PC-9 (cell line): ENCODE results near the gene DSCAML1. TPM values are rescaled to one million over a fixed set of nuclear protein-coding genes. Genes with fewer than 3 reads are reported as not detected.

Experiments used
- BruUV-seq: library from RNA; stranded (reverse); fragments of 400-500 nt; replicated peaks from 2 replicates; lab custom pipeline; 2021; lab: Mats Ljungman, UMichigan
- CTCF ChIA-PET: fragments of 300-600 bp; sonication (Branson Sonifier 250); formaldehyde crosslinking; loops from one replicate; lab custom pipeline; 2022; ENCODE audit warnings: antibody characterized with exemption; lab: Charles Lee
- POLR2A ChIA-PET: fragments of 300-600 bp; sonication (Branson Sonifier 250); formaldehyde crosslinking; loops from one replicate; lab custom pipeline; 2022; ENCODE audit warnings: antibody characterized with exemption; ENCODE audit not compliant: unreplicated experiment; lab: Charles Lee
- DNase-seq, 2 experiments: peaks; one replicate each; pipeline versions ENCODE4 v3.0.0 to v3.0.0-alpha.2; 2015 to 2022; ENCODE audit warnings: mixed read lengths in 1 of 2
- H2AFZ ChIP-seq: fragments of 200-600 bp; sonication (generic); 2 replicates; pipeline ENCODE4 v1.8.1; 2017; ENCODE audit warnings: antibody characterized with exemption
- H3F3A ChIP-seq: fragments of 200-600 bp; sonication (generic); 2 replicates; pipeline ENCODE4 v1.8.1; 2017; ENCODE audit warnings: antibody characterized with exemption, mild to moderate bottlenecking, low read depth; ENCODE audit not compliant: insufficient read depth
- H3K27ac ChIP-seq: fragments of 200-600 bp; sonication (generic); 2 replicates; pipeline ENCODE4 v1.6.1; 2016; ENCODE audit warnings: mixed run types
- H3K27me3 ChIP-seq: fragments of 200-600 bp; sonication (generic); 2 replicates; pipeline ENCODE4 v1.6.1; 2016; ENCODE audit warnings: low read depth, mixed run types; ENCODE audit not compliant: insufficient read depth
- H3K36me3 ChIP-seq: fragments of 200-600 bp; sonication (generic); 2 replicates; pipeline ENCODE4 v1.6.1; 2016; ENCODE audit warnings: low read depth, mixed run types
- H3K4me1 ChIP-seq: fragments of 200-600 bp; sonication (generic); replicated peaks from 2 replicates; pipeline ENCODE4 v1.6.1; 2016; ENCODE audit warnings: mixed run types; ENCODE audit not compliant: insufficient read depth
- H3K4me2 ChIP-seq: fragments of 200-600 bp; sonication (generic); 2 replicates; pipeline ENCODE4 v1.6.1; 2017; ENCODE audit warnings: mixed run types
- H3K4me3 ChIP-seq: fragments of 200-600 bp; sonication (generic); 2 replicates; pipeline ENCODE4 v1.6.1; 2016; ENCODE audit warnings: mixed run types
- H3K79me2 ChIP-seq: fragments of 200-600 bp; sonication (generic); 2 replicates; pipeline ENCODE4 v1.6.1; 2017; ENCODE audit warnings: low read depth, mixed run types
- H3K9me2 ChIP-seq: fragments of 200-600 bp; sonication (generic); 2 replicates; pipeline ENCODE4 v1.8.1; 2017; ENCODE audit warnings: mild to moderate bottlenecking; ENCODE audit not compliant: insufficient read depth
- H3K9me3 ChIP-seq: fragments of 200-600 bp; sonication (generic); 2 replicates; pipeline ENCODE4 v1.8.1; 2016; ENCODE audit warnings: low read depth; ENCODE audit not compliant: insufficient read depth
- H4K20me1 ChIP-seq: fragments of 200-600 bp; sonication (generic); 2 replicates; pipeline ENCODE4 v1.8.1; 2017; ENCODE audit not compliant: insufficient read depth
- EZH2 ChIP-seq: fragments of 200-600 bp; sonication (generic); IDR thresholded peaks from 2 replicates; pipeline ENCODE4 v1.8.0; 2017; ENCODE audit warnings: antibody characterized with exemption, low read depth
- intact Hi-C: fragments of 100-400 bp; cut with micrococcal nuclease; formaldehyde crosslinking; loops from one replicate; pipeline ENCODE4 v1.10.0; 2022; ENCODE audit not compliant: unreplicated experiment
- total RNA-seq: library from RNA; stranded (reverse); gene quantifications from 2 replicates; pipeline ENCODE4 v1.2.3, GENCODE V29; 2021
- TF ChIP-seq, protein P1 (sequence below): fragments of 200-600 bp; sonication (generic); conservative IDR thresholded peaks from 2 replicates; pipeline ENCODE4 v1.6.1; 2017; ENCODE audit warnings: mixed run types, antibody characterized with exemption, mild to moderate bottlenecking, moderate library complexity

Gene DSCAML1
- total RNA-seq, 1 experiment from 2014 or later: not detected

DNA sequence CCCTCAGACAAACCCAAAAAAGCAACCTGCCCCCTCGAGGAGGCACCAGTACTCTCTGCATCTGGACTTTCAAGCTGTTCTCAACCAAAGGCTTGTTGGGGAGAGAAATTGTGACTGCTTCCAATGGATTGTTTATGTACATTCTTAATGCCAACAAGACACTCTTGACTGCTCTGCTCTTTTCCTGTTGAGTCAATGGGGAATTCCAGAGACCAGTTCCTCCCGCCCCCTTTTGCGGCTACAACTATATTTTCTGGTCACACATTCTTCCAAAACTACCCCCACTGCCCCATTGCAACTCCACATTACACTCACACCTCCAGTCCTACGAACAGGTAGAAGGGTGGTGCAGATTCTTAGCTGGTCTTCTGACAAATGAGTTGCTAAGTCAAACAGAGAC, 187.0 kb downstream of the DSCAML1 start:
- no peaks in the 10 kb centered on the region for H3F3A ChIP-seq
- intact Hi-C loops: no loop called here
- no peaks in the 10 kb centered on the region for H3K36me3 ChIP-seq
- ChIA-PET CTCF (no interaction called here), POLR2A (no interaction called here)
- no peak overlapping the region for H2AFZ ChIP-seq
- BruUV-seq: no TSS peak
- no peak for TF ChIP-seq EZH2
- TF ChIP-seq, protein P1, sequence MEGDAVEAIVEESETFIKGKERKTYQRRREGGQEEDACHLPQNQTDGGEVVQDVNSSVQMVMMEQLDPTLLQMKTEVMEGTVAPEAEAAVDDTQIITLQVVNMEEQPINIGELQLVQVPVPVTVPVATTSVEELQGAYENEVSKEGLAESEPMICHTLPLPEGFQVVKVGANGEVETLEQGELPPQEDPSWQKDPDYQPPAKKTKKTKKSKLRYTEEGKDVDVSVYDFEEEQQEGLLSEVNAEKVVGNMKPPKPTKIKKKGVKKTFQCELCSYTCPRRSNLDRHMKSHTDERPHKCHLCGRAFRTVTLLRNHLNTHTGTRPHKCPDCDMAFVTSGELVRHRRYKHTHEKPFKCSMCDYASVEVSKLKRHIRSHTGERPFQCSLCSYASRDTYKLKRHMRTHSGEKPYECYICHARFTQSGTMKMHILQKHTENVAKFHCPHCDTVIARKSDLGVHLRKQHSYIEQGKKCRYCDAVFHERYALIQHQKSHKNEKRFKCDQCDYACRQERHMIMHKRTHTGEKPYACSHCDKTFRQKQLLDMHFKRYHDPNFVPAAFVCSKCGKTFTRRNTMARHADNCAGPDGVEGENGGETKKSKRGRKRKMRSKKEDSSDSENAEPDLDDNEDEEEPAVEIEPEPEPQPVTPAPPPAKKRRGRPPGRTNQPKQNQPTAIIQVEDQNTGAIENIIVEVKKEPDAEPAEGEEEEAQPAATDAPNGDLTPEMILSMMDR: no peak
- DNase-seq: no peak
- H3K27me3 ChIP-seq: peaks cover 99% of the 10 kb centered on the region
- H3K9me3 ChIP-seq: no peaks in the 10 kb centered on the region
- no peaks in the 10 kb centered on the region for H3K79me2 ChIP-seq
- H3K9me2 ChIP-seq: no peaks in the 10 kb centered on the region
- H3K27ac ChIP-seq: no peak overlapping the region
- H3K4me3 ChIP-seq: no peak overlapping the region
- H4K20me1 ChIP-seq: no peaks in the 10 kb centered on the region
- H3K4me1 ChIP-seq: no peaks in the 10 kb centered on the region
- H3K4me2 ChIP-seq: no peak overlapping the region

DNA sequence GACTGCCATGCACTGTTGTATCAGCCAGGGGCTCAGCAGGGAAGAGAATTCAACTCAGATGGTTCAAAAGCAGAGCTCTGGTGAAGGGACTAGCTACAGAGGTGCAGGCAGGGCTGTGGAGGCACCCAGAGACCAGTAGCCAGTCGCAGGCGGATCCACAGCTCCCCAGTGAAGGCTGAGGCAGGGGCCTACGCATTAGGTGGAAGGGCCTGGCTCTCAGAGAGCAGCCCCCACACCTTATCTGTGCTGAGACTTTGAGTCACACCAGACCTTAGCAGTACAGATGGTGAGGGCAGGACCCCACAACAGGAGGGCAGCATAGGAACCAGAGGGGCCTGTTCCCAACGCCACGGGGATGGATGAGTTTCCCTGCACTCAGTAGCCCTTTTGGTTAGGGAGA, 189.6 kb downstream of the DSCAML1 start:
- TF ChIP-seq, protein P1: no peak
- TF ChIP-seq EZH2: no peak
- Histone ChIP-seq H3K27me3 (peaks cover 100% of the 10 kb centered on the region), H3F3A (no peaks in the 10 kb centered on the region), H4K20me1 (0 out of 2 replicates have a peak, but pooled peaks cover 6% of the 10 kb centered on the region), H3K36me3 (no peaks in the 10 kb centered on the region), H3K27ac (no peak overlapping the region), H3K79me2 (no peaks in the 10 kb centered on the region), H3K4me2 (no peak overlapping the region), H3K4me3 (no peak overlapping the region), H3K9me3 (no peaks in the 10 kb centered on the region), H2AFZ (no peak overlapping the region), H3K9me2 (no peaks in the 10 kb centered on the region), H3K4me1 (no peaks in the 10 kb centered on the region)
- intact Hi-C loops: no loop called here
- BruUV-seq: no TSS peak
- ChIA-PET POLR2A (no interaction called here), CTCF (no interaction called here)
- no peak for DNase-seq

GRCh38 chr11:117606790-117607189, 190.2 kb downstream of the DSCAML1 start:
- no peaks in the 10 kb centered on the region for H3K9me2 ChIP-seq
- no peak overlapping the region for H3K27ac ChIP-seq
- POLR2A ChIA-PET: no interaction called here
- no TSS peak for BruUV-seq
- H4K20me1 ChIP-seq: 0 out of 2 replicates have a peak, but pooled peaks cover 6% of the 10 kb centered on the region
- H3K36me3 ChIP-seq: no peaks in the 10 kb centered on the region
- no peak for DNase-seq
- H3F3A ChIP-seq: no peaks in the 10 kb centered on the region
- H3K9me3 ChIP-seq: no peaks in the 10 kb centered on the region
- H3K4me3 ChIP-seq: no peak overlapping the region
- CTCF ChIA-PET: no interaction called here
- no peaks in the 10 kb centered on the region for H3K79me2 ChIP-seq
- H3K4me1 ChIP-seq: no peaks in the 10 kb centered on the region
- H3K4me2 ChIP-seq: no peak overlapping the region
- no peak for TF ChIP-seq EZH2
- TF ChIP-seq, protein P1: no peak
- peaks cover 100% of the 10 kb centered on the region for H3K27me3 ChIP-seq
- intact Hi-C loops: no loop called here
- H2AFZ ChIP-seq: no peak overlapping the region
